Measurements from ENCODE around the gene ENC1. TPM values are rescaled to one million over a fixed set of nuclear protein-coding genes. Genes with fewer than 3 reads are reported as not detected.

Gene ENC1
- total and polyA plus RNA-seq, 10 of the 15 experiments (the other 5 are each of a cell fraction or from before 2014, with no cell fraction given) = 8.2 to 55.5 (median 32.1) TPM

- TF ChIP-seq, protein P1, sequence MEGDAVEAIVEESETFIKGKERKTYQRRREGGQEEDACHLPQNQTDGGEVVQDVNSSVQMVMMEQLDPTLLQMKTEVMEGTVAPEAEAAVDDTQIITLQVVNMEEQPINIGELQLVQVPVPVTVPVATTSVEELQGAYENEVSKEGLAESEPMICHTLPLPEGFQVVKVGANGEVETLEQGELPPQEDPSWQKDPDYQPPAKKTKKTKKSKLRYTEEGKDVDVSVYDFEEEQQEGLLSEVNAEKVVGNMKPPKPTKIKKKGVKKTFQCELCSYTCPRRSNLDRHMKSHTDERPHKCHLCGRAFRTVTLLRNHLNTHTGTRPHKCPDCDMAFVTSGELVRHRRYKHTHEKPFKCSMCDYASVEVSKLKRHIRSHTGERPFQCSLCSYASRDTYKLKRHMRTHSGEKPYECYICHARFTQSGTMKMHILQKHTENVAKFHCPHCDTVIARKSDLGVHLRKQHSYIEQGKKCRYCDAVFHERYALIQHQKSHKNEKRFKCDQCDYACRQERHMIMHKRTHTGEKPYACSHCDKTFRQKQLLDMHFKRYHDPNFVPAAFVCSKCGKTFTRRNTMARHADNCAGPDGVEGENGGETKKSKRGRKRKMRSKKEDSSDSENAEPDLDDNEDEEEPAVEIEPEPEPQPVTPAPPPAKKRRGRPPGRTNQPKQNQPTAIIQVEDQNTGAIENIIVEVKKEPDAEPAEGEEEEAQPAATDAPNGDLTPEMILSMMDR (IDR thresholded peaks at IDR 0.05 in 2 of 3, conservative IDR thresholded peaks at IDR 0.05 in 1 of 3; ENCODE audit: control insufficient read depth in 2 of 3, extremely low read depth in 1 of 3, insufficient read depth in 1 of 3, low read depth in 3 of 3, low read length in 3 of 3) = no peak
- 0 out of 2 replicates have a peak, but pooled peaks have one; percentile 45 for TF ChIP-seq RCOR1 (conservative IDR thresholded peaks at IDR 0.05; ENCODE audit: low read depth, low read length)
- TF ChIP-seq NFIC (IDR thresholded peaks at IDR 0.05; ENCODE audit: low read depth, low read length) = peak; percentile 94
- TF ChIP-seq SIN3A (IDR thresholded peaks at IDR 0.05; ENCODE audit: low read depth, low read length) = no peak
- no peak for TF ChIP-seq RB1 (IDR thresholded peaks at IDR 0.05; ENCODE audit: borderline replicate concordance)
- peak; percentile 94 for TF ChIP-seq PAX5 (IDR thresholded peaks at IDR 0.05; ENCODE audit: borderline replicate concordance, low read depth, low read length)
- no peak for TF ChIP-seq ATF3 (IDR thresholded peaks at IDR 0.05; ENCODE audit: borderline replicate concordance, extremely low read depth, low read depth, low read length)
- TF ChIP-seq TARDBP (IDR thresholded peaks at IDR 0.05; ENCODE audit: borderline replicate concordance) = no peak
- no peak for TF ChIP-seq HDGF (IDR thresholded peaks at IDR 0.05)
- TF ChIP-seq PKNOX1 (IDR thresholded peaks at IDR 0.05) = peak; percentile 59
- no peak for TF ChIP-seq POLR2AphosphoS5 (IDR thresholded peaks at IDR 0.05; ENCODE audit: low read length)
- TF ChIP-seq ZNF384 (IDR thresholded peaks at IDR 0.05; ENCODE audit: borderline replicate concordance, low read depth, low read length) = no peak
- TF ChIP-seq STAT3 (IDR thresholded peaks at IDR 0.05; ENCODE audit: low read depth, low read length) = no peak
- TF ChIP-seq MTA3 (IDR thresholded peaks at IDR 0.05; ENCODE audit: borderline replicate concordance, low read length) = peak; percentile 95; the same call in 1 of the 2 replicates
- peak; percentile 81 for TF ChIP-seq TCF7 (IDR thresholded peaks at IDR 0.05; ENCODE audit: borderline replicate concordance)
- 0 out of 2 replicates have a peak, but pooled peaks have one; percentile 43 for TF ChIP-seq NR2F1 (conservative IDR thresholded peaks at IDR 0.05)
These were observed 61.3 kb downstream of the ENC1 start (continued) for GRCh38 chr5:74579215-74579614.

All from GM12878 (cell line).